GM19395 (cell line): ENCODE results near the gene SPATA31E1.
"Not testable (repeated sequence)": the region's sequence is repeated elsewhere in the genome, so short reads cannot be mapped to it uniquely, and the experiment has no call there.

ENCODE experiments used
- ATAC-seq: cut with Tn5 transposase; IDR thresholded peaks from one replicate; pipeline ENCODE4 v1.9.1; 2021; ENCODE audit warnings: mild to moderate bottlenecking, moderate library complexity; ENCODE audit not compliant: unreplicated experiment

The SPATA31E1 gene

GRCh38 chr9:87919013-87919412 lies 36.3 kb downstream of the SPATA31E1 start:
- ATAC-seq: not testable (repeated sequence)

GRCh38 chr9:87921561-87921960 lies 38.9 kb downstream of the SPATA31E1 start:
- ATAC-seq: not testable (repeated sequence)

- ATAC-seq: not testable (repeated sequence)
These were observed 40.3 kb downstream of the SPATA31E1 start for GRCh38 chr9:87923012-87923411.

GRCh38 chr9:87924851-87925250 lies 42.2 kb downstream of the SPATA31E1 start:
- not testable (repeated sequence) for ATAC-seq

GRCh38 chr9:87929152-87929551 lies 46.5 kb downstream of the SPATA31E1 start:
- ATAC-seq: not testable (repeated sequence)

- not testable (repeated sequence) for ATAC-seq
These were observed 51.8 kb downstream of the SPATA31E1 start for GRCh38 chr9:87934444-87934843.

- ATAC-seq: not testable (repeated sequence)
These were observed 54.7 kb downstream of the SPATA31E1 start for GRCh38 chr9:87937352-87937751.

GRCh38 chr9:87937918-87938317 lies 55.2 kb downstream of the SPATA31E1 start:
- not testable (repeated sequence) for ATAC-seq

- ATAC-seq: not testable (repeated sequence)
These were observed 55.7 kb downstream of the SPATA31E1 start for GRCh38 chr9:87938336-87938735.
